HCT116 (cell line): ENCODE measurements around the gene AAR2. TPM values are rescaled to one million over a fixed set of nuclear protein-coding genes. Genes with fewer than 3 reads are reported as not detected.

Experiments
- ATAC-seq: fragments of 200-7000 bp; cut with Tn5 transposase; 2 replicates; pipeline ENCODE4 v1.9.1; 2020; ENCODE audit warnings: mild to moderate bottlenecking, moderate library complexity
- BruUV-seq: library from RNA; stranded (reverse); fragments of 400-500 nt; replicated peaks from 2 replicates; lab custom pipeline; 2021; lab: Mats Ljungman, UMichigan
- CTCF ChIA-PET: fragments of 300-600 bp; sonication (Branson Sonifier 250); formaldehyde crosslinking; loops from one replicate; lab custom pipeline; 2021; ENCODE audit warnings: antibody characterized with exemption; lab: Charles Lee
- POLR2A ChIA-PET: fragments of 300-600, 350-600 bp; sonication (Branson Sonifier 250); formaldehyde crosslinking; loops from one replicate; lab custom pipeline; 2021; ENCODE audit warnings: antibody characterized with exemption; lab: Charles Lee
- RAD21 ChIA-PET, 2 experiments: fragments of 300-600 bp; sonication (Branson Sonifier 250); formaldehyde crosslinking; loops; one replicate each; lab custom pipeline; 2023; ENCODE audit warnings: low total read pairs in 2 of 2; ENCODE audit not compliant: uncharacterized antibody in 2 of 2, unreplicated experiment in 2 of 2, low non-redundant PET in 1 of 2; lab: Charles Lee
- DNase-seq: peaks from one replicate; pipeline ENCODE4 v3.0.0-alpha.2; 2010; ENCODE audit warnings: low read depth, low spot score
- H2AFZ ChIP-seq: fragments of 200-600 bp; shearing (Covaris generic), sonication (generic); 2 replicates; pipeline ENCODE4 v1.6.1; 2017; ENCODE audit warnings: low read depth, mixed run types, mixed read lengths, antibody characterized with exemption, low read length; ENCODE audit not compliant: poor library complexity, severe bottlenecking
- H3K27ac ChIP-seq: 2 replicates; pipeline ENCODE4 v1.5.1; 2012; ENCODE audit warnings: low read depth, low read length
- H3K27me3 ChIP-seq: fragments of 200-600 bp; sonication (generic); 2 replicates; pipeline ENCODE4 v1.6.1; 2016; ENCODE audit warnings: mixed run types, low read length, mixed read lengths; ENCODE audit not compliant: insufficient read depth
- H3K36me3 ChIP-seq, 2 experiments: fragments of 200-500 bp in 1 of 2; fragments of 200-600 bp in 1 of 2; sonication (Bioruptor generic) in 1 of 2; sonication (generic) in 1 of 2; 2 replicates each; pipeline versions ENCODE4 v1.5.1 to v1.6.1; 2014 to 2016; ENCODE audit warnings: low read length in 2 of 2, inconsistent platforms in 1 of 2, mixed read lengths in 1 of 2, mixed run types in 1 of 2; ENCODE audit not compliant: insufficient read depth in 2 of 2, control insufficient read depth in 1 of 2
- H3K4me1 ChIP-seq, 2 experiments: fragments of 200-600 bp in 1 of 2; sonication (generic) in 1 of 2; 2 replicates each; pipeline versions ENCODE4 v1.5.1 to v1.6.1; 2012 to 2017; ENCODE audit warnings: low read length in 2 of 2, inconsistent platforms in 1 of 2, mild to moderate bottlenecking in 1 of 2, mixed read lengths in 1 of 2, mixed run types in 1 of 2, moderate library complexity in 1 of 2; ENCODE audit not compliant: insufficient read depth in 2 of 2, control insufficient read depth in 1 of 2
- H3K4me2 ChIP-seq: fragments of 200-600 bp; sonication (generic); 2 replicates; pipeline ENCODE4 v1.6.1; 2017; ENCODE audit warnings: mixed run types, low read length, mixed read lengths
- H3K4me3 ChIP-seq, 2 experiments: fragments of 200-600 bp in 1 of 2; sonication (generic) in 1 of 2; replicated peaks in 1 of 2; 2 replicates each; pipeline ENCODE4 v1.5.1; 2011 to 2016; ENCODE audit warnings: low read length in 2 of 2, control low read depth in 1 of 2, low read depth in 1 of 2, mild to moderate bottlenecking in 1 of 2, mixed read lengths in 1 of 2, mixed run types in 1 of 2
- H3K79me2 ChIP-seq: fragments of 200-600 bp; sonication (generic); 2 replicates; pipeline ENCODE4 v1.6.1; 2017; ENCODE audit warnings: mild to moderate bottlenecking, mixed run types, low read length, moderate library complexity, mixed read lengths; ENCODE audit not compliant: insufficient read depth
- H3K9ac ChIP-seq: fragments of 200-600 bp; sonication (generic); 2 replicates; pipeline ENCODE4 v1.6.1; 2016; ENCODE audit warnings: low read length, mixed read lengths
- H3K9me2 ChIP-seq: fragments of 200-600 bp; sonication (generic), shearing (Covaris generic); 2 replicates; pipeline ENCODE4 v1.6.1; 2017; ENCODE audit warnings: mixed run types, mild to moderate bottlenecking, moderate library complexity; ENCODE audit not compliant: insufficient read depth
- H3K9me3 ChIP-seq, 2 experiments: fragments of 200-500 bp in 1 of 2; fragments of 200-600 bp in 1 of 2; sonication (Bioruptor generic) in 1 of 2; sonication (generic) in 1 of 2; 2 replicates each; pipeline ENCODE4 v1.6.1; 2014 to 2017; ENCODE audit warnings: low read length in 2 of 2, mixed read lengths in 2 of 2, inconsistent platforms in 1 of 2, low read depth in 1 of 2, mild to moderate bottlenecking in 1 of 2, mixed run types in 1 of 2, moderate library complexity in 1 of 2; ENCODE audit not compliant: control insufficient read depth in 1 of 2, insufficient read depth in 1 of 2
- H4K20me1 ChIP-seq: fragments of 200-600 bp; sonication (generic), shearing (Covaris generic); 2 replicates; pipeline ENCODE4 v1.6.1; 2017; ENCODE audit warnings: mixed run types, mild to moderate bottlenecking, moderate library complexity; ENCODE audit not compliant: insufficient read depth
- CBX3 ChIP-seq: IDR thresholded peaks from 2 replicates; pipeline ENCODE4 v1.6.1; 2012; ENCODE audit warnings: low read depth
- EGR1 ChIP-seq: IDR thresholded peaks from 2 replicates; pipeline ENCODE4 v1.6.1; 2012; ENCODE audit warnings: low read depth
- EZH2 ChIP-seq: fragments of 200-600 bp; sonication (generic); IDR thresholded peaks from 2 replicates; pipeline ENCODE4 v1.6.1; 2017; ENCODE audit warnings: antibody characterized with exemption, mixed run types
- EZH2phosphoT487 ChIP-seq: fragments of 200-600 bp; IDR thresholded peaks from 2 replicates; pipeline ENCODE4 v1.6.1; 2018; ENCODE audit warnings: antibody characterized with exemption, borderline replicate concordance
- JUND ChIP-seq: IDR thresholded peaks from 2 replicates; pipeline ENCODE4 v1.6.1; 2012
- RAD21 ChIP-seq: IDR thresholded peaks from 2 replicates; pipeline ENCODE4 v1.6.1; 2012; ENCODE audit warnings: low read depth, mild to moderate bottlenecking
- SP1 ChIP-seq: IDR thresholded peaks from 2 replicates; pipeline ENCODE4 v1.6.1; 2012; ENCODE audit warnings: low read depth
- SRF ChIP-seq: IDR thresholded peaks from 2 replicates; pipeline ENCODE4 v1.6.1; 2012; ENCODE audit warnings: low read depth
- YY1 ChIP-seq: IDR thresholded peaks from 2 replicates; pipeline ENCODE4 v1.6.1; 2011; ENCODE audit warnings: low read length, low read depth, moderate library complexity, mild to moderate bottlenecking; ENCODE audit not compliant: insufficient replicate concordance; ENCODE audit errors: extremely low read depth
- ZFX ChIP-seq: fragments of 450-650 bp; IDR thresholded peaks from 2 replicates; pipeline ENCODE4 v1.6.1; 2017
- intact Hi-C: fragments of 100-400 bp; cut with micrococcal nuclease; formaldehyde crosslinking; loops from 2 replicates; pipeline ENCODE4 v1.10.0; 2022
- total RNA-seq: library from RNA; stranded (reverse); gene quantifications from one replicate; pipeline ENCODE4 v1.2.1, GENCODE V29; 2021; ENCODE audit not compliant: unreplicated experiment
- TF ChIP-seq, protein P1 (sequence below): IDR thresholded peaks from 2 replicates; pipeline ENCODE4 v1.6.1; 2012
- TF ChIP-seq, protein P2 (sequence below): IDR thresholded peaks from 2 replicates; pipeline ENCODE4 v1.6.1; 2011; ENCODE audit warnings: mild to moderate bottlenecking, low read length, moderate library complexity; ENCODE audit not compliant: insufficient replicate concordance; ENCODE audit errors: extremely low read depth

AAR2 gene
- total RNA-seq, 1 experiment from 2014 or later, result 23.3 TPM

DNA sequence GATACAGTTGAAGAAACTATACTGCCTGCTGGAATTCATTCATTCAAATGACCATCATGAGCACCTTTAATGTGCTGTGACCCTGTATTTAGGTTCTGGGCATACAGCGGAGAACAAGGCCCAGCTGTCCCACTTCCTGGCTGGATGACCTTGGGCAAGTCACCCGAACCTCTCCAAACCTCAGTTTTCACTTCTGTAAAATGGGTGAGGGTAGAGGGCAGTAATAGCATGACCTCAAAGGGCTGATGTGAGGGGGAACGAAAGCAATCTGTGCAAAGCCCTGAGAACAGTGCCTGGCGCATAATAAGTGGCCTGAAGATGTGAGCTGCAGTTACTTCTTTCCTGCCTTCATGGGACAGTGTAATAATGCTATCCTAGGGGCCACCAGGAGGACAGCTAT, 20.5 kb upstream of the AAR2 start:
- H3K79me2 ChIP-seq, result no peaks in the 10 kb centered on the region
- no peaks in the 10 kb centered on the region for H4K20me1 ChIP-seq
- no TSS peak for BruUV-seq
- no peak overlapping the region for H3K9ac ChIP-seq
- peaks cover 3 to 5% of the 10 kb centered on the region in 2 experiments; a peak in 2 of 4 replicates for H3K4me1 ChIP-seq
- ATAC-seq (no peak), DNase-seq (no peak)
- ChIA-PET CTCF (interaction anchor here (0.9 to 2.2 kb wide), 4 partner anchors 13 to 224 kb away, joined by 3 to 8 read pairs (median 6); no protein-coding TSS in a partner anchor), POLR2A (no interaction called here), RAD21 (interaction anchor here in 1 of 2 experiments (1.2 kb wide), 1 partner anchor 224 kb away, joined by 3 read pairs; no protein-coding TSS in a partner anchor)
- H3K4me2 ChIP-seq, result no peak overlapping the region
- H3K27ac ChIP-seq, result no peak overlapping the region
- H3K9me3 ChIP-seq, result no peaks in the 10 kb centered on the region
- H2AFZ ChIP-seq, result no peak overlapping the region
- intact Hi-C loops, result loop anchor here (10.0 kb wide), 1 partner anchor 699 kb away; no protein-coding TSS in a partner anchor
- peaks cover 0 to 2% of the 10 kb centered on the region in 2 experiments; a peak in 1 of 4 replicates for H3K36me3 ChIP-seq
- no peak overlapping the region for H3K4me3 ChIP-seq
- H3K9me2 ChIP-seq, result no peaks in the 10 kb centered on the region
- no peaks in the 10 kb centered on the region for H3K27me3 ChIP-seq
- no peak for TF ChIP-seq SP1
- no peak for TF ChIP-seq EZH2phosphoT487
- TF ChIP-seq JUND, result no peak
- TF ChIP-seq CBX3, result no peak
- no peak for TF ChIP-seq EZH2
- TF ChIP-seq RAD21, result no peak
- no peak for TF ChIP-seq YY1
- TF ChIP-seq, protein P1, sequence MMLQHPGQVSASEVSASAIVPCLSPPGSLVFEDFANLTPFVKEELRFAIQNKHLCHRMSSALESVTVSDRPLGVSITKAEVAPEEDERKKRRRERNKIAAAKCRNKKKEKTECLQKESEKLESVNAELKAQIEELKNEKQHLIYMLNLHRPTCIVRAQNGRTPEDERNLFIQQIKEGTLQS, result no peak
- TF ChIP-seq EGR1, result no peak
- no peak for TF ChIP-seq SRF
- TF ChIP-seq, protein P2, sequence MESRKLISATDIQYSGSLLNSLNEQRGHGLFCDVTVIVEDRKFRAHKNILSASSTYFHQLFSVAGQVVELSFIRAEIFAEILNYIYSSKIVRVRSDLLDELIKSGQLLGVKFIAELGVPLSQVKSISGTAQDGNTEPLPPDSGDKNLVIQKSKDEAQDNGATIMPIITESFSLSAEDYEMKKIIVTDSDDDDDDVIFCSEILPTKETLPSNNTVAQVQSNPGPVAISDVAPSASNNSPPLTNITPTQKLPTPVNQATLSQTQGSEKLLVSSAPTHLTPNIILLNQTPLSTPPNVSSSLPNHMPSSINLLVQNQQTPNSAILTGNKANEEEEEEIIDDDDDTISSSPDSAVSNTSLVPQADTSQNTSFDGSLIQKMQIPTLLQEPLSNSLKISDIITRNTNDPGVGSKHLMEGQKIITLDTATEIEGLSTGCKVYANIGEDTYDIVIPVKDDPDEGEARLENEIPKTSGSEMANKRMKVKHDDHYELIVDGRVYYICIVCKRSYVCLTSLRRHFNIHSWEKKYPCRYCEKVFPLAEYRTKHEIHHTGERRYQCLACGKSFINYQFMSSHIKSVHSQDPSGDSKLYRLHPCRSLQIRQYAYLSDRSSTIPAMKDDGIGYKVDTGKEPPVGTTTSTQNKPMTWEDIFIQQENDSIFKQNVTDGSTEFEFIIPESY, result no peak
- TF ChIP-seq ZFX, result no peak
